ENCODE data around the gene HYDIN.

Gene HYDIN

GRCh38 chr16:70779361-70779760, 451.2 kb downstream of the HYDIN start:
- H3K14ac ChIP-seq (ENCODE audit: low read length) = no peak overlapping the region
- H3K4me2 ChIP-seq (ENCODE audit: low read length) = no peak overlapping the region
- H3K9ac ChIP-seq (ENCODE audit: low read length) = no peak overlapping the region
- peak overlapping the region; percentile 16 for H3K27ac ChIP-seq (ENCODE audit: low read depth, low read length)
- no peak overlapping the region for H2BK12ac ChIP-seq (ENCODE audit: low read length)
- DNase-seq = no peak
- H2AFZ ChIP-seq (ENCODE audit: insufficient read depth, low read length, poor library complexity) = no peak overlapping the region
- no peak overlapping the region for H3K23ac ChIP-seq (ENCODE audit: low read length)
- no peak overlapping the region for H4K91ac ChIP-seq (ENCODE audit: low read depth, low read length)
- no peak overlapping the region for H3K4me3 ChIP-seq (ENCODE audit: low read depth, low read length)
- H4K12ac ChIP-seq (ENCODE audit: low read depth, low read length) = no peak overlapping the region
- no CpG with 5 or more reads among the region's 1 CpG for WGBS (ENCODE audit: extremely low coverage, insufficient coverage, insufficient read length)
- no peaks in the 10 kb centered on the region for H3K4me1 ChIP-seq (ENCODE audit: control insufficient read depth in 1 of 2, insufficient read depth in 2 of 2, low read length in 2 of 2)
- no peaks in the 10 kb centered on the region for H3K27me3 ChIP-seq (ENCODE audit: insufficient read depth, low read length)
- H3K79me2 ChIP-seq (ENCODE audit: control insufficient read depth, insufficient read depth, low read length, poor library complexity) = no peaks in the 10 kb centered on the region
- H3K4ac ChIP-seq (ENCODE audit: low read depth, low read length) = no peak overlapping the region
- no peak overlapping the region for H2AK5ac ChIP-seq (ENCODE audit: low read length)
- H2BK5ac ChIP-seq (ENCODE audit: low read depth, low read length, poor library complexity) = no peak overlapping the region
- H3K9me3 ChIP-seq (ENCODE audit: insufficient read depth, low read depth, low read length) = peaks cover 7% of the 10 kb centered on the region
- no peak overlapping the region for H2BK120ac ChIP-seq (ENCODE audit: insufficient read depth, low read length, poor library complexity)
- peaks cover 45 to 53% of the 10 kb centered on the region in 2 experiments for H3K36me3 ChIP-seq (ENCODE audit: control insufficient read depth in 1 of 2, insufficient read depth in 2 of 2, low read length in 2 of 2)
- no peak overlapping the region for H4K8ac ChIP-seq (ENCODE audit: low read depth, low read length)
- no peak overlapping the region for H3K18ac ChIP-seq (ENCODE audit: low read length)
- H3K79me1 ChIP-seq (ENCODE audit: low read length) = no peaks in the 10 kb centered on the region

GRCh38 chr16:70778901-70779309, 451.6 kb downstream of the HYDIN start:
- no peak overlapping the region for H3K4ac ChIP-seq (ENCODE audit: low read depth, low read length)
- H3K4me3 ChIP-seq (ENCODE audit: low read depth, low read length) = no peak overlapping the region
- peak; percentile 94 to 95 for DNase-seq
- no peak overlapping the region for H2BK5ac ChIP-seq (ENCODE audit: low read depth, low read length, poor library complexity)
- H2BK120ac ChIP-seq (ENCODE audit: insufficient read depth, low read length, poor library complexity) = no peak overlapping the region
- no peaks in the 10 kb centered on the region for H3K4me1 ChIP-seq (ENCODE audit: control insufficient read depth in 1 of 2, insufficient read depth in 2 of 2, low read length in 2 of 2)
- no peak overlapping the region for H3K23ac ChIP-seq (ENCODE audit: low read length)
- no peak overlapping the region for H2BK12ac ChIP-seq (ENCODE audit: low read length)
- no peaks in the 10 kb centered on the region for H3K27me3 ChIP-seq (ENCODE audit: insufficient read depth, low read length)
- H4K8ac ChIP-seq (ENCODE audit: low read depth, low read length) = no peak overlapping the region
- H2AFZ ChIP-seq (ENCODE audit: insufficient read depth, low read length, poor library complexity) = no peak overlapping the region
- H4K91ac ChIP-seq (ENCODE audit: low read depth, low read length) = no peak overlapping the region
- H3K18ac ChIP-seq (ENCODE audit: low read length) = no peak overlapping the region
- H4K12ac ChIP-seq (ENCODE audit: low read depth, low read length) = no peak overlapping the region
- no CpG with 5 or more reads among the region's 8 CpGs for WGBS (ENCODE audit: extremely low coverage, insufficient coverage, insufficient read length)
- H3K79me2 ChIP-seq (ENCODE audit: control insufficient read depth, insufficient read depth, low read length, poor library complexity) = no peaks in the 10 kb centered on the region
- no peak overlapping the region for H2AK5ac ChIP-seq (ENCODE audit: low read length)
- no peak overlapping the region for H3K4me2 ChIP-seq (ENCODE audit: low read length)
- no peaks in the 10 kb centered on the region for H3K79me1 ChIP-seq (ENCODE audit: low read length)
- no peak overlapping the region for H3K14ac ChIP-seq (ENCODE audit: low read length)
- H3K9me3 ChIP-seq (ENCODE audit: insufficient read depth, low read depth, low read length) = peaks cover 7% of the 10 kb centered on the region
- no peak overlapping the region for H3K9ac ChIP-seq (ENCODE audit: low read length)
- H3K27ac ChIP-seq (ENCODE audit: low read depth, low read length) = no peak overlapping the region
- H3K36me3 ChIP-seq (ENCODE audit: control insufficient read depth in 1 of 2, insufficient read depth in 2 of 2, low read length in 2 of 2) = peaks cover 41 to 48% of the 10 kb centered on the region in 2 experiments

- Histone ChIP-seq H2BK12ac (ENCODE audit: low read length) (no peak overlapping the region), H3K9ac (ENCODE audit: low read length) (no peak overlapping the region), H3K36me3 (ENCODE audit: control insufficient read depth in 1 of 2, insufficient read depth in 2 of 2, low read length in 2 of 2) (peaks cover 33 to 39% of the 10 kb centered on the region in 2 experiments), H4K12ac (ENCODE audit: low read depth, low read length) (no peak overlapping the region), H3K23ac (ENCODE audit: low read length) (no peak overlapping the region), H3K18ac (ENCODE audit: low read length) (no peak overlapping the region), H3K27me3 (ENCODE audit: insufficient read depth, low read length) (no peaks in the 10 kb centered on the region), H3K79me1 (ENCODE audit: low read length) (no peaks in the 10 kb centered on the region), H3K27ac (ENCODE audit: low read depth, low read length) (no peak overlapping the region), H2AK5ac (ENCODE audit: low read length) (no peak overlapping the region), H3K4ac (ENCODE audit: low read depth, low read length) (no peak overlapping the region), H2AFZ (ENCODE audit: insufficient read depth, low read length, poor library complexity) (no peak overlapping the region), H3K4me2 (ENCODE audit: low read length) (no peak overlapping the region), H4K8ac (ENCODE audit: low read depth, low read length) (no peak overlapping the region), H3K9me3 (ENCODE audit: insufficient read depth, low read depth, low read length) (peaks cover 7% of the 10 kb centered on the region), H3K4me3 (ENCODE audit: low read depth, low read length) (no peak overlapping the region), H3K4me1 (ENCODE audit: control insufficient read depth in 1 of 2, insufficient read depth in 2 of 2, low read length in 2 of 2) (no peaks in the 10 kb centered on the region), H3K14ac (ENCODE audit: low read length) (no peak overlapping the region), H2BK120ac (ENCODE audit: insufficient read depth, low read length, poor library complexity) (no peak overlapping the region), H3K79me2 (ENCODE audit: control insufficient read depth, insufficient read depth, low read length, poor library complexity) (no peaks in the 10 kb centered on the region), H2BK5ac (ENCODE audit: low read depth, low read length, poor library complexity) (no peak overlapping the region), H4K91ac (ENCODE audit: low read depth, low read length) (no peak overlapping the region)
- no CpG with 5 or more reads among the region's 8 CpGs for WGBS (ENCODE audit: extremely low coverage, insufficient coverage, insufficient read length)
- no peak for DNase-seq
Measured at GRCh38 chr16:70777973-70778406, 452.5 kb downstream of the HYDIN start.

- no peak overlapping the region for H3K27ac ChIP-seq (ENCODE audit: low read depth, low read length)
- no peak overlapping the region for H2BK5ac ChIP-seq (ENCODE audit: low read depth, low read length, poor library complexity)
- H3K27me3 ChIP-seq (ENCODE audit: insufficient read depth, low read length) = no peaks in the 10 kb centered on the region
- H3K18ac ChIP-seq (ENCODE audit: low read length) = no peak overlapping the region
- H2AK5ac ChIP-seq (ENCODE audit: low read length) = no peak overlapping the region
- no peak overlapping the region for H3K4ac ChIP-seq (ENCODE audit: low read depth, low read length)
- H3K79me2 ChIP-seq (ENCODE audit: control insufficient read depth, insufficient read depth, low read length, poor library complexity) = no peaks in the 10 kb centered on the region
- no peak overlapping the region for H4K8ac ChIP-seq (ENCODE audit: low read depth, low read length)
- no peak overlapping the region for H3K4me2 ChIP-seq (ENCODE audit: low read length)
- no peaks in the 10 kb centered on the region for H3K79me1 ChIP-seq (ENCODE audit: low read length)
- H4K12ac ChIP-seq (ENCODE audit: low read depth, low read length) = no peak overlapping the region
- no peak overlapping the region for H3K14ac ChIP-seq (ENCODE audit: low read length)
- H2BK12ac ChIP-seq (ENCODE audit: low read length) = no peak overlapping the region
- no peak overlapping the region for H4K91ac ChIP-seq (ENCODE audit: low read depth, low read length)
- no peak overlapping the region for H3K4me3 ChIP-seq (ENCODE audit: low read depth, low read length)
- H3K23ac ChIP-seq (ENCODE audit: low read length) = no peak overlapping the region
- H2BK120ac ChIP-seq (ENCODE audit: insufficient read depth, low read length, poor library complexity) = no peak overlapping the region
- H3K9me3 ChIP-seq (ENCODE audit: insufficient read depth, low read depth, low read length) = peaks cover 7% of the 10 kb centered on the region
- H3K36me3 ChIP-seq (ENCODE audit: control insufficient read depth in 1 of 2, insufficient read depth in 2 of 2, low read length in 2 of 2) = peaks cover 29 to 34% of the 10 kb centered on the region in 2 experiments
- no peak overlapping the region for H3K9ac ChIP-seq (ENCODE audit: low read length)
- no CpG with 5 or more reads among the region's 9 CpGs for WGBS (ENCODE audit: extremely low coverage, insufficient coverage, insufficient read length)
- H2AFZ ChIP-seq (ENCODE audit: insufficient read depth, low read length, poor library complexity) = no peak overlapping the region
- no peaks in the 10 kb centered on the region for H3K4me1 ChIP-seq (ENCODE audit: control insufficient read depth in 1 of 2, insufficient read depth in 2 of 2, low read length in 2 of 2)
- DNase-seq = no peak
Measured at GRCh38 chr16:70777496-70777895, 453.0 kb downstream of the HYDIN start.
